MCF 10A (cell line): ENCODE measurements around the gene WDR62. TPM values are rescaled to one million over a fixed set of nuclear protein-coding genes. Genes with fewer than 3 reads are reported as not detected.
"Not testable (repeated sequence)": the region's sequence is repeated elsewhere in the genome, so short reads cannot be mapped to it uniquely, and the experiment has no call there.

Experiments used
- BruUV-seq: library from RNA; stranded (reverse); fragments of 400-500 nt; replicated peaks from 2 replicates; lab custom pipeline; 2021; lab: Mats Ljungman, UMichigan
- CTCF ChIA-PET: fragments of 300-600 bp; sonication (Branson Sonifier 250); formaldehyde crosslinking; extraction: SDS; loops from one replicate; lab custom pipeline; 2021; ENCODE audit warnings: antibody characterized with exemption, inconsistent platforms; lab: Yijun Ruan, JAX
- POLR2A ChIA-PET: fragments of 300-600, 350-650 bp; sonication (Branson Sonifier 250); formaldehyde crosslinking; extraction: SDS; loops from one replicate; lab custom pipeline; 2020; ENCODE audit warnings: antibody characterized with exemption, inconsistent platforms; lab: Yijun Ruan, JAX
- DNase-seq: peaks from one replicate; pipeline ENCODE4 v3.0.0-alpha.2; 2018; ENCODE audit not compliant: unreplicated experiment
- H3K27ac Mint-ChIP-seq: one replicate; pipeline ENCODE4 v1.8.0; 2022; ENCODE audit warnings: mild to moderate bottlenecking, low read depth, mixed read lengths; ENCODE audit not compliant: unreplicated experiment
- H3K27me3 Mint-ChIP-seq: one replicate; pipeline ENCODE4 v1.8.0; 2022; ENCODE audit warnings: mixed read lengths; ENCODE audit not compliant: insufficient read depth, unreplicated experiment
- H3K36me3 Mint-ChIP-seq: one replicate; pipeline ENCODE4 v1.8.0; 2022; ENCODE audit warnings: mild to moderate bottlenecking, moderate library complexity, mixed read lengths; ENCODE audit not compliant: insufficient read depth, unreplicated experiment
- H3K4me1 Mint-ChIP-seq: one replicate; pipeline ENCODE4 v1.8.0; 2022; ENCODE audit warnings: mixed read lengths; ENCODE audit not compliant: insufficient read depth, unreplicated experiment
- H3K4me3 Mint-ChIP-seq: one replicate; pipeline ENCODE4 v1.8.0; 2022; ENCODE audit warnings: mild to moderate bottlenecking, moderate library complexity, mixed read lengths; ENCODE audit not compliant: unreplicated experiment
- H3K9me3 Mint-ChIP-seq: one replicate; pipeline ENCODE4 v1.8.0; 2022; ENCODE audit warnings: mixed read lengths; ENCODE audit not compliant: unreplicated experiment
- CTCF ChIP-seq: fragments of 200-600 bp; IDR thresholded peaks from one replicate; pipeline ENCODE4 v1.8.0; 2022; ENCODE audit warnings: antibody characterized with exemption, mild to moderate bottlenecking; ENCODE audit not compliant: unreplicated experiment
- intact Hi-C: fragments of 100-400 bp; cut with micrococcal nuclease; formaldehyde crosslinking; loops from 2 replicates; pipeline ENCODE4 v1.14.1; 2022
- total RNA-seq: library from RNA; stranded (reverse); gene quantifications from 2 replicates; pipeline ENCODE4 v1.2.3, GENCODE V29; 2022

WDR62 gene
- total RNA-seq, 1 experiment from 2014 or later = 6.2 TPM

- Mint-ChIP-seq H3K27ac (no peak overlapping the region), H3K4me3 (no peak overlapping the region), H3K36me3 (peaks cover 14% of the 10 kb centered on the region), H3K4me1 (peaks cover 16% of the 10 kb centered on the region), H3K9me3 (no peaks in the 10 kb centered on the region), H3K27me3 (no peaks in the 10 kb centered on the region)
- no TSS peak for BruUV-seq
- no peak for TF ChIP-seq CTCF
- ChIA-PET POLR2A (no interaction called here), CTCF (interaction anchor here (0.6 to 1.1 kb wide), 4 partner anchors 8 to 263 kb away, joined by 3 to 4 read pairs (median 3); no protein-coding TSS in a partner anchor)
- DNase-seq = no peak
- intact Hi-C loops = no loop called here
These were observed 13.0 kb downstream of the WDR62 start for GRCh38 chr19:36067681-36068080.

GRCh38 chr19:36068810-36069499 is 14.3 kb downstream of the WDR62 start:
- peaks cover 14% of the 10 kb centered on the region for H3K36me3 Mint-ChIP-seq

GRCh38 chr19:36072081-36072480 is 17.4 kb downstream of the WDR62 start:
- Mint-ChIP-seq H3K9me3 (no peaks in the 10 kb centered on the region), H3K27me3 (no peaks in the 10 kb centered on the region), H3K4me1 (peaks cover 16% of the 10 kb centered on the region), H3K36me3 (peaks cover 9% of the 10 kb centered on the region), H3K4me3 (no peak overlapping the region), H3K27ac (no peak overlapping the region)
- no TSS peak for BruUV-seq
- ChIA-PET POLR2A (no interaction called here), CTCF (interaction anchor here (0.5 kb wide), 1 partner anchor 201 kb away, joined by 4 read pairs; no protein-coding TSS in a partner anchor)
- DNase-seq = no peak
- TF ChIP-seq CTCF = no peak
- intact Hi-C loops = no loop called here

More at GRCh38 chr19:36068810-36069499, 14.3 kb downstream of the WDR62 start:
- DNase-seq, H3K4me3 Mint-ChIP-seq, CTCF ChIA-PET, H3K27ac Mint-ChIP-seq, POLR2A ChIA-PET, BruUV-seq, H3K9me3 Mint-ChIP-seq, intact Hi-C loops, H3K27me3 Mint-ChIP-seq: not testable (repeated sequence)
- H3K4me1 Mint-ChIP-seq = peaks cover 16% of the 10 kb centered on the region

GRCh38 chr19:36073121-36073876 is 18.6 kb downstream of the WDR62 start:
- intact Hi-C loops = no loop called here
- no peaks in the 10 kb centered on the region for H3K9me3 Mint-ChIP-seq
- H3K27ac Mint-ChIP-seq = no peak overlapping the region
- H3K4me1 Mint-ChIP-seq = peaks cover 16% of the 10 kb centered on the region
- no peak for DNase-seq
- no TSS peak for BruUV-seq
- ChIA-PET POLR2A (no interaction called here), CTCF (interaction anchor here (0.7 to 0.8 kb wide), 2 partner anchors 117 to 849 kb away, joined by 3 to 5 read pairs; no protein-coding TSS in a partner anchor)
- TF ChIP-seq CTCF = no peak
- H3K36me3 Mint-ChIP-seq = peaks cover 16% of the 10 kb centered on the region
- no peak overlapping the region for H3K4me3 Mint-ChIP-seq
- no peaks in the 10 kb centered on the region for H3K27me3 Mint-ChIP-seq
